Mononuclear cell (primary cell): Measurements from ENCODE around the gene PDZK1IP1. TPM values are rescaled to one million over a fixed set of nuclear protein-coding genes. Genes with fewer than 3 reads are reported as not detected.
"Not testable (repeated sequence)": the region's sequence is repeated elsewhere in the genome, so short reads cannot be mapped to it uniquely, and the experiment has no call there.

Source experiments
- H3K27me3 ChIP-seq: 2 replicates; pipeline ENCODE4 v1.6.0; 2011; ENCODE audit warnings: low read length, control low read depth; ENCODE audit not compliant: insufficient read depth
- H3K4me1 ChIP-seq: 2 replicates; pipeline ENCODE4 v1.5.1; 2011; ENCODE audit warnings: mild to moderate bottlenecking, low read length, control low read depth; ENCODE audit not compliant: insufficient read depth
- H3K4me3 ChIP-seq: 2 replicates; pipeline ENCODE4 v1.5.1; 2011; ENCODE audit warnings: mild to moderate bottlenecking, low read length, moderate library complexity
- H3K9me3 ChIP-seq: 2 replicates; pipeline ENCODE4 v1.5.1; 2011; ENCODE audit warnings: low read depth, mild to moderate bottlenecking, control low read depth, low read length
- total RNA-seq: library from RNA; depleted of rRNA; stranded (reverse); fragments of >200 nt; gene quantifications from one replicate; pipeline ENCODE4 v1.2.3, GENCODE V29; 2012

The PDZK1IP1 gene
- total RNA-seq, 1 donor = 3.6 TPM

GRCh38 chr1:47157957-47158356 lies 31.9 kb downstream of the PDZK1IP1 start:
- H3K4me1 ChIP-seq, H3K4me3 ChIP-seq, H3K27me3 ChIP-seq, H3K9me3 ChIP-seq: not testable (repeated sequence)

GRCh38 chr1:47156457-47156856 lies 33.4 kb downstream of the PDZK1IP1 start:
- H3K27me3 ChIP-seq, H3K4me1 ChIP-seq, H3K4me3 ChIP-seq: not testable (repeated sequence)

GRCh38 chr1:47149162-47149561 lies 40.7 kb downstream of the PDZK1IP1 start:
- H3K27me3 ChIP-seq, H3K4me3 ChIP-seq, H3K9me3 ChIP-seq, H3K4me1 ChIP-seq: not testable (repeated sequence)

More at GRCh38 chr1:47156457-47156856, 33.4 kb downstream of the PDZK1IP1 start:
- not testable (repeated sequence) for H3K9me3 ChIP-seq

DNA sequence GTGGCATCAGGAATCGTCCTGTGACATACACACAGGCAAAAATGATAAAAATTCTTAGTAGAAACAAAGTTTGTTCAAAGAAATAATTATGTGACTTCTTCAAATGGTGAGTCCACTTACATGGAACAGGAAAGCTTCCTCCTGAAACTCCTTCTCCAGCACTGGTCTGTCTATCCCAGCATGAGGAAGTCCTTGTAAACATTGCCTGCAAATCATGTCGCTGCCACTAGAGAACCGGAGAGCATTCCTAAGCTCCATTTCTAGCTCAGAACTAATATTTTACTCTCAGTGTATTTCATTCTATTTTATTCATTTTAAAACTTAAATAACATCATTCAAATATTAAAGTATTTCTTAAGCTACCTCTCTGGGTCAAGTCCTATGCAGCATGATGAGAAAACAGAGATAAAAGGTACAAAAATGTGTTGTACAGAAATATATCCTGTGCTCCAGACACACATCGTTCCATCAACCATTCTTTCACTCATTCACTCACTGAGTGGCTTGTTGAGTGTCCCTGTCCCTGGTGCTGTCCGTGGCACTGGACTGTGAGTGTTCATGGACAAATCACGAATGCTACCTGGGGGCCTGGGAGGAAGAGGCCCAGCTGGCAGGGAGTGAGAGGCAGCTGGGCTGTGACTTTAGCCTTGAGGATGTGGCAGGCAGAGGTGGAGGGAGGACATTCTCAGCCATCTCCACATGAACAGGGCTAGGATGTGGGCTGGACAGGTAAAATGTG lies 42.6 kb downstream of the PDZK1IP1 start:
- Histone ChIP-seq H3K27me3 (no peaks in the 10 kb centered on the region), H3K4me1 (no peaks in the 10 kb centered on the region), H3K9me3 (no peaks in the 10 kb centered on the region), H3K4me3 (no peak overlapping the region)

- H3K27me3 ChIP-seq, H3K4me3 ChIP-seq, H3K4me1 ChIP-seq, H3K9me3 ChIP-seq: not testable (repeated sequence)
Measured at GRCh38 chr1:47146495-47146894, 43.3 kb downstream of the PDZK1IP1 start.

DNA sequence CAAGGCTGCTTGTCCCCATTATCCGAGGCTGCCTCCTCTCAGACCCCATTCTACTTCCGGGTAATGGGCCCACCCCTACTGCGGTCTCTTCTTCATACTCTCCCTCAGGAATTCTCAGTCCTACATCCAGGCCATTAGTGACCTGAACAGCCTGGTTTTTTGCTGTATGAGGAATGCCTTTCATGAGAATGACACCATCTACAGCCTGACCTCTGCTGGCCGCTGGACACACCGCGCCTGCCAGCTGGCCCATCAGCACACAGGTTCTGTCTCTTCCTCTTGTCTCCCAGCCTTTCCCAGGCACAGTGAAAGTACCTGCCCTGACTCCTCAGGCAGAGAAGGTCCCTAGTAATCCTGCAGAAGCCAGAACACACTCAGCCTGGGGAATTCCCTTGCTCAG lies 46.2 kb downstream of the PDZK1IP1 start:
- not testable (repeated sequence) for H3K4me3 ChIP-seq, H3K4me1 ChIP-seq, H3K9me3 ChIP-seq, H3K27me3 ChIP-seq

- not testable (repeated sequence) for H3K27me3 ChIP-seq, H3K4me1 ChIP-seq, H3K9me3 ChIP-seq, H3K4me3 ChIP-seq
Measured at GRCh38 chr1:47140358-47140757, 49.5 kb downstream of the PDZK1IP1 start.

- H3K4me1 ChIP-seq = no peaks in the 10 kb centered on the region
- H3K9me3 ChIP-seq = no peaks in the 10 kb centered on the region
- no peaks in the 10 kb centered on the region for H3K27me3 ChIP-seq
- H3K4me3 ChIP-seq = no peak overlapping the region
Measured at GRCh38 chr1:47137925-47138615, 51.8 kb downstream of the PDZK1IP1 start.

DNA sequence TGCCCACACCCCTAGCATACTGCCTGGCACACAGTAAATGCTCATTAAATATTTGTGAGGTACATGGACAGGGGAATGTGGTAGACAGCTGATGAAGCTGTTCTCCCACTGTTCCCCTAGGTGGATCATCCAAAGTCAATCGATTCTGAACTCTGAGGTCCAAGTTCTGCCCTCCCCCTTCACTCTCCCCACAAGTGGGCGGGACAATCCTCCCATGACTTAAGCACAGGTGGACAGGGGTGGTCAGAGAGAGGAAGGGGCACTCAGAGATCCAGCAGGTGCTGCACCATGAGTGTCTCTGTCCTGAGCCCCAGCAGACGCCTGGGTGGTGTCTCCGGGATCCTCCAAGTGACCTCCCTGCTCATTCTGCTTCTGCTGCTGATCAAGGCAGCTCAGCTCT lies 52.6 kb downstream of the PDZK1IP1 start, which contains the start of gene CYP4A22:
TSS of gene CYP4A22 (plus strand) at position 244 of the 400 bp plus-strand sequence. CDS start at position 289, 45 bp downstream.
- H3K27me3 ChIP-seq = no peaks in the 10 kb centered on the region
- no peaks in the 10 kb centered on the region for H3K9me3 ChIP-seq
- H3K4me1 ChIP-seq = no peaks in the 10 kb centered on the region
- H3K4me3 ChIP-seq = no peak within 1 kb of the TSS

Other genes starting within 250 kb of the PDZK1IP1 start
- not detected for gene CYP4A11, start 248.6 kb downstream of the PDZK1IP1 start, total RNA-seq
- gene CYP4X1, start 166.4 kb downstream of the PDZK1IP1 start, total RNA-seq = not detected
- gene CYP4Z1, start 122.8 kb downstream of the PDZK1IP1 start, total RNA-seq = not detected
- gene CYP4A22, start 52.6 kb downstream of the PDZK1IP1 start, total RNA-seq = not detected
- 10.8 TPM for gene TAL1, start 42.2 kb upstream of the PDZK1IP1 start, total RNA-seq
- gene STIL, start 124.1 kb upstream of the PDZK1IP1 start, total RNA-seq = 4.9 TPM
- 161 TPM for gene CMPK1, start 143.8 kb upstream of the PDZK1IP1 start, total RNA-seq
- not detected for gene FOXE3, start 226.2 kb upstream of the PDZK1IP1 start, total RNA-seq
- 0.42 TPM for gene FOXD2, start 248.0 kb upstream of the PDZK1IP1 start, total RNA-seq